HG03571 (cell line): ENCODE measurements around the gene DIAPH1.
A peak's percentile ranks its signal among the peaks of the same experiment; 100 is the strongest.

Experiments used
- ATAC-seq: cut with Tn5 transposase; IDR thresholded peaks from one replicate; pipeline ENCODE4 v1.9.1; 2021; ENCODE audit not compliant: unreplicated experiment

Gene DIAPH1

GRCh38 chr5:141508440-141508797 is 110.4 kb downstream of the DIAPH1 start:
- ATAC-seq: no peak

- ATAC-seq: peak; percentile 42
Measured at GRCh38 chr5:141507387-141508091, 111.3 kb downstream of the DIAPH1 start.

- ATAC-seq: no peak
Measured at GRCh38 chr5:141506381-141507155, 112.2 kb downstream of the DIAPH1 start.

- no peak for ATAC-seq
Measured at GRCh38 chr5:141504216-141504615, 114.6 kb downstream of the DIAPH1 start.

GRCh38 chr5:141503681-141504080 is 115.1 kb downstream of the DIAPH1 start:
- ATAC-seq: no peak

- ATAC-seq: no peak
Measured at GRCh38 chr5:141501761-141502160, 117.0 kb downstream of the DIAPH1 start.

- ATAC-seq: no peak
Measured at GRCh38 chr5:141496038-141496437, 122.8 kb downstream of the DIAPH1 start.

- ATAC-seq: no peak
Measured at GRCh38 chr5:141495453-141495811, 123.4 kb downstream of the DIAPH1 start.

GRCh38 chr5:141494761-141495452 is 123.9 kb downstream of the DIAPH1 start:
- ATAC-seq: no peak

- ATAC-seq: no peak
Measured at GRCh38 chr5:141493500-141494422, 125.0 kb downstream of the DIAPH1 start.

GRCh38 chr5:141492168-141492885 is 126.5 kb downstream of the DIAPH1 start:
- peak; percentile 41 for ATAC-seq

GRCh38 chr5:141491323-141492167 is 127.3 kb downstream of the DIAPH1 start:
- ATAC-seq: peak; percentile 17

- ATAC-seq: no peak
Measured at GRCh38 chr5:141490771-141491170, 128.0 kb downstream of the DIAPH1 start.

GRCh38 chr5:141490271-141490670 is 128.5 kb downstream of the DIAPH1 start:
- no peak for ATAC-seq

GRCh38 chr5:141489841-141490240 is 129.0 kb downstream of the DIAPH1 start:
- ATAC-seq: no peak

- ATAC-seq: no peak
Measured at GRCh38 chr5:141488591-141489561, 129.9 kb downstream of the DIAPH1 start, which contains the start of gene PCDHGC5. Gene PCDHGC5 (plus strand): TSS chr5:141489081. CDS start chr5:141489241, 160 bp downstream.

GRCh38 chr5:141487131-141487530 is 131.7 kb downstream of the DIAPH1 start:
- no peak for ATAC-seq

- no peak for ATAC-seq
Measured at GRCh38 chr5:141486091-141486490, 132.7 kb downstream of the DIAPH1 start.
